Measurements from ENCODE around the gene WDR88. TPM values are rescaled to one million over a fixed set of nuclear protein-coding genes. Genes with fewer than 3 reads are reported as not detected.
"Not testable (repeated sequence)": the region's sequence is repeated elsewhere in the genome, so short reads cannot be mapped to it uniquely, and the experiment has no call there.

The WDR88 gene
- total RNA-seq, 2 donors from 2014 or later = not detected

DNA sequence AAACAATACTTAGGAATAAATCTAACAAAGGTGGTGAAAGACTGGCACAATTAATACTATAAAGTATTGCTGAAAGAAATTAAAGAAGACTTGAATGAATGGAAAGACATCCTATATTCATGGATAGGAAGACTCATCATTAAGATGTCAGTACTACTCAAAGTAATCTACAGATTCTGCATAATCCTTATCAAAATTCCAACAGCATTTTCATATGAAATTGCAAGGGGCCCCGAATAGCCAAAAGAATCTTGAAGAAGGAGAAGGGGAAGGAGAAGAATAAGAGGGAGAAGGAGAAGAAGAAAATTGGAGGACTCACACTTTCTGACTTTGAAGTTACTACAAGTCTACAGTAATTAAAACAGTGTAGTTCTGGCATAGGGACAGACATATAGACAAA is 36.6 kb downstream of the WDR88 start:
- no peak for DNase-seq (ENCODE audit: low spot score)
- no peak overlapping the region for H3K4me3 Mint-ChIP-seq
- ATAC-seq = no peak
- peaks cover 5% of the 10 kb centered on the region for H3K36me3 Mint-ChIP-seq
- peaks cover 17 to 21% of the 10 kb centered on the region in 2 donors for H3K4me1 Mint-ChIP-seq (ENCODE audit: low read depth in 2 of 2)
- H3K9me3 Mint-ChIP-seq = peaks cover 4% of the 10 kb centered on the region
- no peak overlapping the region for H3K27ac Mint-ChIP-seq
- no peaks in the 10 kb centered on the region for H3K27me3 Mint-ChIP-seq

DNA sequence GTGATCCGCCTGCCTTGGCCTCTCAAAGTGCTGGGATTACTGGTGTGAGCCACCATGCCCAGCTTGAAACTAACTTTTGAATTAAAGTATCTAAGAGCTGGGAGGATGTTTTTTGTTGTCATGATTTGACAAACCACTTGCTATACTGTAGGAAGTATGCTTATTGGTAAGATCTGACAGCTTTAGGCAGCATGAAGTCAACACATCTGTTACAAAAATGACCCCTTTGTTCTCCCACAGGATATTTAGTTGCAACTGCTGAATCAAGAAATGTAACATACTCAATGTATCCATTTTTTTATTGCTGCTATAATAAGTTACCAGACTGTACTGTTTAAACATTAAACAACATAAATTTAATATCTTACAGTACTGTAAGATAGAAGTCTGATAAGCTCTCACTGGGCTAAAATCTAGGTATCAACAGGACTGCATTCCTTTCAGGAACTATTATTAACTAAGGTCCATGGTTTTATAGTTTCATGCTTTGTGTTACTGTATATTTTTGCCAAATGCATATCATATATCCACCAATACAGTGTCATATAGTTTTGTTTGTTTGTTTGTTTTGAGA is 39.4 kb downstream of the WDR88 start:
- H3K27ac Mint-ChIP-seq = no peak overlapping the region
- ATAC-seq (no peak), DNase-seq (ENCODE audit: low spot score) (no peak)
- H3K4me1 Mint-ChIP-seq (ENCODE audit: low read depth in 2 of 2) = peaks cover 25 to 26% of the 10 kb centered on the region in 2 donors
- H3K36me3 Mint-ChIP-seq = peaks cover 5% of the 10 kb centered on the region
- no peak overlapping the region for H3K4me3 Mint-ChIP-seq
- no peaks in the 10 kb centered on the region for H3K27me3 Mint-ChIP-seq
- peaks cover 4% of the 10 kb centered on the region for H3K9me3 Mint-ChIP-seq

DNA sequence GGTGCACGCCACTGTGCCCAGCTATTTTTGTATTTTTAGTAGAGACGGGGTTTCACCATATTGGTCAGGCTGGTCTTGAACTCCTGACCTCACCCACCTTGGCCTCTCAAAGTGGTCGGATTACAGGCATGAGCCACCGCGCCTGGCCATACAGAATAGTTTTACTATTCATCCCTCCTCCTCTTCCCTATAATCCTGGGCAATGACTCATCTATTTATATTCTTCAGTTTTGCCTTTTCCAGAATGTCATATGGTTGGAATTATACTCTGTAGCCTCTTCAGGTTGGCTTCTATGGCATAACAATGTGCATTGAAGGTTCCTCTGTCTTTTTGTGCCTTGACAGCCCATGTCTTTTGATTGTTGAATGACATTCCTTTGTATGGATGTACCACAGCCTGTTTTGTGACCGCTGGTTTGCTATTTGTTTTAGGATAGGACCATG is 40.0 kb downstream of the WDR88 start:
- ATAC-seq (no peak), DNase-seq (ENCODE audit: low spot score) (no peak)
- H3K27me3 Mint-ChIP-seq = no peaks in the 10 kb centered on the region
- no peak overlapping the region for H3K4me3 Mint-ChIP-seq
- H3K9me3 Mint-ChIP-seq = peaks cover 4% of the 10 kb centered on the region
- peaks cover 5% of the 10 kb centered on the region for H3K36me3 Mint-ChIP-seq
- no peak overlapping the region for H3K27ac Mint-ChIP-seq
- H3K4me1 Mint-ChIP-seq (ENCODE audit: low read depth in 2 of 2) = peaks cover 28 to 30% of the 10 kb centered on the region in 2 donors

DNA sequence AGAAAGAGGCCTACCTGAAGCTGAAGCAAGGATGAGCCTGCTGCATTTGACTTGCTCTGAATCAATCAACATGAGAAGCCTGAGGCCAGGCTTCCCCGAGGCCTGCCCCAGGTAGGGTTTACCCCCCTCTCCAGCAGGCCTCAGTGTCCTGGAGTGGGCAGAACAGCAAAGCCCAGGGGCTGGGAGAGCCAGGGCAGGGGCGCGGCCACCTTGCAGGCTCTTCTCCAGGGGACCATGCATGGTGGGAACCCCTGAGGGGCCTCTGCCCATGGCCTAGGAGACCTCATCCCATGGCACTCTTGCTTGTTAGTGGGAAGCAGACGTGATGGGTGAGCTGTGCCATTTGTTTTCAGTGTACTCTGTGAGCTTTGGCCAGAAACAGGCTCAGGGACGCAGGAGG is 42.3 kb downstream of the WDR88 start:
- Mint-ChIP-seq H3K9me3 (no peaks in the 10 kb centered on the region), H3K4me1 (ENCODE audit: low read depth in 2 of 2) (peaks cover 37 to 42% of the 10 kb centered on the region in 2 donors), H3K27me3 (no peaks in the 10 kb centered on the region), H3K27ac (no peak overlapping the region), H3K36me3 (no peaks in the 10 kb centered on the region), H3K4me3 (no peak overlapping the region)
- DNase-seq (ENCODE audit: low spot score) (no peak), ATAC-seq (no peak)

DNA sequence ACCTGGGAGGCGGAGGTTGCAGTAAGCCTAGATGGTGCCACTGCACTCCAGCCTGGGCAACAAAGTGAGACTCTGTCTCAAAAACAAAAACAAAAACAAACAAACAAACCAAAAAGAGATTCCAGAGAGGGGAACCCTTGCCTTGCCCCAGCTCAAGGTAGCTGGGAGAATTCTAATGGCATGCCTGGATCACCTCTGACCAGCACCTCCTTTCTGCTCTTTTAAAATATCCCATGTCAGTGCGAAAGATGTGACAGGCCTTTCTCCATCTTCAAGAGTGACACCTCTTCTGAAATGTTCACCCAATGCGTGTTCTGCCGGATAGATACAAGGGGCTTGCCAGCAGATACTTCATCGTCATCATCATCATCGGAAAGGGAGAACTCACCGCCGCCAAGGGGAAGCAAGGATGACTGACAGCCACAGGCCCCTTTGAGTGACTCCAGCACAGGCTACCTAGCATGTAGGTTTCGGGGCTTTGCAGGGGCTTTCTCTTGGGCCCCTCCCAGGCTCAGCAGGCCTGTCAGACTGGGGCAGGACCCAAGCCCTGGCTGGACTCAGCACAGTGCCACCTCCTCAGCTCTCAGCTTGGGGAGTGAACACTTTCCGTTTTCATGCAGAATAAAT is 43.4 kb downstream of the WDR88 start:
- ATAC-seq = no peak
- Mint-ChIP-seq H3K27ac (peak overlapping the region; percentile 91 to 100), H3K4me3 (peak overlapping the region; percentile 81), H3K9me3 (no peaks in the 10 kb centered on the region), H3K36me3 (no peaks in the 10 kb centered on the region), H3K4me1 (ENCODE audit: low read depth in 2 of 2) (peaks cover 35 to 44% of the 10 kb centered on the region in 2 donors), H3K27me3 (no peaks in the 10 kb centered on the region)
- DNase-seq (ENCODE audit: low spot score) = no peak

DNA sequence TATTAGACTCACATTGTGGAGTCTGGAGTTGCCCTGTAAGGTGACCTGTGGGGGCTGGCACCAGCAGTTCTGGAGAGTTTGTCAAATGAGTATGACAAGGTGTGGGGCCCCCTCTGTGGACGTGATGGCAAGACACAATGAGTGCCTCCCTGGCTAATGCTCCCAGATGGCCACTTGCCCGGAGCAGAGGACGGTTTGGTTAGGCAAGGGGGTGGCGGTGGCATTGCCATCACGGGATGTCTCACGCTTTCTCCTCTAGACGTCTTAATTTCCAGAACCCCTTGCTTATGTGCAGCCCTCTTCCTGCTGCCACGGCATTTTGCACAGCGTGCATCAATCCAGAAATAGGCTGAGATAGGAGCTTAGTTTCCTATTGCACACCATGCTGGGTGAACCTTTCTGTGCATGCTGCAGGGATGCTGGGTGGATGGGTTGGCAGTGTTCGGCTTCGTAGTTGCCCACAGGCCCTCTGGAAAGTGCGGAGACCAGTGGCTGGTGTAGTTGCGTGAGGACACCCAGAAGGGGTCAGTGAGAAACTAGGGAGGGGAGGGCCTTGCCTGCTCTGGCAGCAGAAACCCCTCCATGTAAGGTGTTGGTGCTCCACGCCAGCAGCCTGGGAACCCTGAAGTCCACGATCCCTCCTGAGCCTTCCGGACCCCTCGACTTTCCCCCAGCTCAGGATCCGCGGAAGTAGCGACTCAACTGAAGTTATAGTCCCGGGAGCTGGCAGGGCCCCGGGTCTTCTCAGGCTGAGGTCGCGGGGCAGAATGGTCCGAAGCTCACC is 44.2 kb downstream of the WDR88 start:
- Mint-ChIP-seq H3K27me3 (no peaks in the 10 kb centered on the region), H3K4me3 (peak overlapping the region; percentile 81), H3K9me3 (no peaks in the 10 kb centered on the region), H3K27ac (peak overlapping the region; percentile 91 to 100), H3K36me3 (no peaks in the 10 kb centered on the region), H3K4me1 (ENCODE audit: low read depth in 2 of 2) (peaks cover 35 to 44% of the 10 kb centered on the region in 2 donors)
- ATAC-seq = no peak
- DNase-seq (ENCODE audit: low spot score) = no peak

DNA sequence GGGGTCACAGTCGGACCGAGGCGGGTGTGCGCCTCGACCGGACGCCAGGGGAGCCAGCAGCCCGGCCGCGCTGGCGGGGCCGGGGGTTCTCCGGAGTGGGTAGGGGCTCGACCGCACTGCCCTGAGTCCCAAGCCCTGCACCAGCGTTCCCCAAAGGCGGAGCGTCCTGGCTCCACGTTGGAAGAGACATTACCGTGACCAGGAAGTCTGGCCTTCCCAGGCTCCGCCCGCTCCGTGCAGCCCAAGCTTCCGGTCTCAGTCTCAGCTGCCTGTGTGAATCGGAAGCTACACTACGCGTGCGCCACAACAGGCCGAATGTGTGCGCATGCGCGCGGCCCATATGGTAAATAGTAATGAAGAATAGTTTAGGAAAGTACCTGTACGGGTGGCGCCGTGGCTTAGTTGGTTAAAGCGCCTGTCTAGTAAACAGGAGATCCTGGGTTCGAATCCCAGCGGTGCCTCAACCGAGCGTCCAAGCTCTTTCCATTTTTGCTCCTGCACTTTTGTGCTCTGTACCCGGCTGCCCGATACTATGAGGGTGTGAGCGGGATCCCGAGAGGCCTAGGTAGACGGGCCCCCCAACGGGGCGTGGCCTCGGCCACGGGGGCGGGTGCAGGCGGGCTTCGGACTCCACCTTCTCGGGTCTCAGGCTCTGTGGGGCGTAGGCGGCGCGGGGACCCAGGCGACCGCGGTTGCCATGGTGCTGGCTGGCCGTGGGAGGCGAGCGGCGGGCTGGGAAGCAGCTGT is 44.9 kb downstream of the WDR88 start:
- no peaks in the 10 kb centered on the region for H3K9me3 Mint-ChIP-seq
- peak overlapping the region; percentile 81 for H3K4me3 Mint-ChIP-seq
- no peaks in the 10 kb centered on the region for H3K27me3 Mint-ChIP-seq
- no peaks in the 10 kb centered on the region for H3K36me3 Mint-ChIP-seq
- peak; percentile 95 for ATAC-seq
- DNase-seq (ENCODE audit: low spot score) = peak; percentile 99
- peaks cover 35 to 44% of the 10 kb centered on the region in 2 donors for H3K4me1 Mint-ChIP-seq (ENCODE audit: low read depth in 2 of 2)
- peak overlapping the region; percentile 91 to 100 for H3K27ac Mint-ChIP-seq

DNA sequence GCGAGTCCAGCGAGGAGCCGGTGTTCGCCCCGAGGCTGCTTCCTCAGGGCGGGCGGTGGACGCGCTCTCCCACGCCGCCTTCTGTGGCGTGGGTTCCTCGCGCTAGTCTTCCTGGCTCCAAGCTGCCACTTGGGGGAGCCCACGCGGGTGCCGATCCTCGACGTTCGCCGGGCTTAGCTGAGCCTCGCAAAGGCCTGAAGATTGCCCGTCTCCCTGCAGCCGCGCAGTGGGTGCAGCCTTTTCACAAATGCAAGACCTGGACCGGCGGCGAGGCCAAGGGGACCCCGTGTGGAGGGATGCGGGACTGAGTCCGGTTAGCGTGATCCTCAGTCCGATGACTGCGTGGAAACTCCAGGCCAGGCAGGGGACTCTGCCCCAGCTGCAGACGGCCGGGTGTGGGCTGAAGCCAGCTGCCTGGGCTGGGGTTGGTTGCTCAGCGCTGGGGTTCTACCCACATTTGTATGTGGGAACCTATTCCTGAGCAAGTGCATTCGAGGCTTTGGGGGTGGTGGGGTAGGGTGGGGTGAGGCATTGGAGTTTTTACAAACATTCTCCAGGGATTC is 45.6 kb downstream of the WDR88 start:
- no peak for DNase-seq (ENCODE audit: low spot score)
- H3K36me3 Mint-ChIP-seq = no peaks in the 10 kb centered on the region
- ATAC-seq = no peak
- no peaks in the 10 kb centered on the region for H3K9me3 Mint-ChIP-seq
- peak overlapping the region; percentile 81 for H3K4me3 Mint-ChIP-seq
- H3K27me3 Mint-ChIP-seq = no peaks in the 10 kb centered on the region
- H3K4me1 Mint-ChIP-seq (ENCODE audit: low read depth in 2 of 2) = peaks cover 29 to 39% of the 10 kb centered on the region in 2 donors
- H3K27ac Mint-ChIP-seq = peak overlapping the region; percentile 91 to 100

DNA sequence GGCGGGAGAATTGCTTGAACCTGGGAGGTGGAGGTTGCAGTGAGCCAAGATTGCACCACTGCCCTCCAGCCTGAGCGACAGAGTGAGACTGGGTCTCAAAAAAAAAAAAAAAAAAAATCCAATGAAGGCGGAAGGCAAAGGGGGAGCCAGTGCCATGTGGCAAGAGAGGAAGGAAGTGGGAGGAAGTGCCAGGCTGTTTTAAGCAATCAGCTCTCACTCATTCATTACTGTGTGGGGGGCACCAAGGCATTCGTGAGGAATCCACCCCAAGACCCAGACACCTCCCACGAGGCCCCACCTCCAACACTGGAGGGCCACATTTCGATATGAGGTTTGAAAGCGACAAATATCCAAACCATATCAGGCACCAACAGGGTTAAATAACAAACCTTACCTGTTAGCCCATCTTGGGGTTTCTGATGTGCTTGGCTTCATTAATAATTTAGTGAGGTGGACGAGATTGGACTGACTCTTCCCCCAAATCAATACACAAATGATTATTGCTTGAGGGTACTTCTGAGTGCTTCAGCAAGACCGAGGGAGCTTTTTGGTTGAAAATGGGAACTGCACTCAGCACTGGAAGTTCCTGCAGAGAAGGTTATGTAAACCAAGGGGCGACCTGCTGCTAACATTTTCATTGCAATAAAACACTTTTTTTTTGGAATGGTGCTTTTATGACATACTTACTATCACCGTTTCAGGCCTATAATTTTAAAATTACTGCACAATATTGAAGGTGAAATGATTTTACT is 54.7 kb downstream of the WDR88 start:
- no peaks in the 10 kb centered on the region for H3K9me3 Mint-ChIP-seq
- H3K4me1 Mint-ChIP-seq (ENCODE audit: low read depth in 2 of 2) = peaks cover 7 to 12% of the 10 kb centered on the region in 2 donors
- H3K36me3 Mint-ChIP-seq = no peaks in the 10 kb centered on the region
- H3K27ac Mint-ChIP-seq = peak overlapping the region in 1 of 2 donors; percentile 50
- no peak overlapping the region for H3K4me3 Mint-ChIP-seq
- H3K27me3 Mint-ChIP-seq = peaks cover 8 to 13% of the 10 kb centered on the region in 2 donors
- DNase-seq (ENCODE audit: low spot score) = no peak
- peak; percentile 56 to 78 for ATAC-seq

DNA sequence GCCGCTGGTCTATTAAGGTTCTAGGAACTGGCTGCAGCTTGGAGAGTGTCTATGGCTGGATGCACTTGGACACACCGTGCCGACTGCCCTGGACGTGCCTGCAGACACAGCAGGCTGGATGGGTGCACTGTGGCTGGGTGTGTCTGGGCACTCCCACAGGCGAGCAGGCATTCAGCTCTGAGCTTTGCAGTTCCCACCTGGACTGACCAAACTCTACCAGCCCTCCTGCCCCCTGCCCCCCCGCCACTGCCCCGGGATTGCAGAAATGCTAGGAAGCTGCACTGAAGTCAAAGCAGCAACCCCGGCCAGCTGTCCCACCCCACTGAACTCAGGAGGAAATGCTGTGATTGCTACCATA is 55.2 kb downstream of the WDR88 start:
- H3K36me3 Mint-ChIP-seq = no peaks in the 10 kb centered on the region
- H3K4me3 Mint-ChIP-seq = no peak overlapping the region
- DNase-seq (ENCODE audit: low spot score) = no peak
- H3K4me1 Mint-ChIP-seq (ENCODE audit: low read depth in 2 of 2) = peaks cover 7 to 12% of the 10 kb centered on the region in 2 donors
- no peak overlapping the region for H3K27ac Mint-ChIP-seq
- no peak for ATAC-seq
- no peaks in the 10 kb centered on the region for H3K9me3 Mint-ChIP-seq
- H3K27me3 Mint-ChIP-seq = peaks cover 13 to 18% of the 10 kb centered on the region in 2 donors

DNA sequence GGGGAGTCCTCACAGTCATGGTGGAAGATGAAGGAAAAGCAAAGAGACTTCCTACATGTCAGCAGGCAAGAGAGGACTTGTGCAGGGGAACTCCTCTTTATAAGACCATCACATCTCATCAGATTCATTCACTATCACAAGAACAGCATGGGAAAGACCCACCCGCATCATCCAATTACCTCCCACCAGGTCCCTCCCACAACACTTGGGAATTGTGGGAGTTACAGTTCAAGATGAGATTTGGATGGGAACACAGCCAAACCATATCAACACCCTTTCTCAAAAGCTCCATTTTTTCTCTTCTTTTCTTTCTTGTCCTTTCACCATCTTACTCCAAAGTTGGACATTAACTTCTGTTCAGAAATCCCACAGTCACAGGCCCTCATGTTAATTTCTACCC is 57.5 kb downstream of the WDR88 start:
- Mint-ChIP-seq H3K36me3 (no peaks in the 10 kb centered on the region), H3K4me3 (no peak overlapping the region)
- no peak for ATAC-seq

DNA sequence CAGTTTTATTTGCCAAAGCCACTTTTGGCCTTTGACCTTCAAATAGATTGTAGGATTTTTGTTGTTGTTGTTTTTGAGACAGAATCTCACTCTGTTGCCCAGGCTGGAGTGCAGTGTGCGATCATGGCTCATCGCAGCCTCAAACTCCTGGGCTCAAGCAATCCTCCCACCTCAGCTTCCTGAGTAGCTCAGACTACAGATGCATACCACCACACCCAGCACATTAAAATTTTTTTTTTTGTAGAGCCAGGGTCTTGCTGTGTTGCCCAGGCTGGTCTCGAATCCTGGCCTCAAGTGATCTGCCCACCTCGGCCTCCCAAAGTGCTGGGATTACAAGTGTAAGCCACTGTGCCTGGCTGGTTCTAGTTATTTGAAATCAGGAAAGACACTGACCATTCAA is 59.2 kb downstream of the WDR88 start:
- not testable (repeated sequence) for H3K9me3 Mint-ChIP-seq; H3K4me3 Mint-ChIP-seq; H3K4me1 Mint-ChIP-seq (ENCODE audit: low read depth in 2 of 2); DNase-seq (ENCODE audit: low spot score); H3K27ac Mint-ChIP-seq; H3K36me3 Mint-ChIP-seq; ATAC-seq
- H3K27me3 Mint-ChIP-seq = peaks cover 24 to 33% of the 10 kb centered on the region in 2 donors

More for the DNA sequence above, 57.5 kb downstream of the WDR88 start:
- DNase-seq (ENCODE audit: low spot score) = no peak
- Mint-ChIP-seq H3K27ac (no peak overlapping the region), H3K9me3 (no peaks in the 10 kb centered on the region), H3K4me1 (ENCODE audit: low read depth in 2 of 2) (peaks cover 7 to 12% of the 10 kb centered on the region in 2 donors), H3K27me3 (peaks cover 24 to 33% of the 10 kb centered on the region in 2 donors)

DNA sequence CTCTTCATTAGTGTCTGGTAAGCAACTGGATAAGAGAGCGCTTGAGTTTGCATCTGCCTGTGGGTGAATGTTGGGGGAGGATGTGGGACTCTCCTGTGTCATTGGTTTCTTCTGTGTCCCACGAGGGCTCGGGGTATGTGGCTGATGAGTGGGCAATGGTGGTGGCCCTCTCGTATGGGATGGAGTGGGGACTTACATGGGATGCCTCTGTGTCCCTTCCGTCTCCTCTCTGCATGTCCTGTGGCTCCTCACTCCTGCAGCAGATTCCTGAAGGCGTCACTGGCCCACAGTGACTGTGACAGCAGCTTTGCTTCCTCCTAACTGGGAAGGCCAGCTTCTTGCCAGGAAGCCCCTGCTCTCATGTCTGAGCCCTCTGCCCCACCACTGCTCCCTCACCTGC is 59.6 kb downstream of the WDR88 start:
- Mint-ChIP-seq H3K27ac (no peak overlapping the region), H3K4me1 (ENCODE audit: low read depth in 2 of 2) (peaks cover under 1 to 4% of the 10 kb centered on the region in 2 donors), H3K27me3 (peaks cover 24 to 33% of the 10 kb centered on the region in 2 donors), H3K36me3 (no peaks in the 10 kb centered on the region), H3K4me3 (no peak overlapping the region), H3K9me3 (no peaks in the 10 kb centered on the region)
- no peak for ATAC-seq
- no peak for DNase-seq (ENCODE audit: low spot score)
